ENCODE measurements around the gene TERB1. TPM values are rescaled to one million over a fixed set of nuclear protein-coding genes. Genes with fewer than 3 reads are reported as not detected.

TERB1 gene
- total RNA-seq, 1 donor from 2014 or later, result not detected

DNA sequence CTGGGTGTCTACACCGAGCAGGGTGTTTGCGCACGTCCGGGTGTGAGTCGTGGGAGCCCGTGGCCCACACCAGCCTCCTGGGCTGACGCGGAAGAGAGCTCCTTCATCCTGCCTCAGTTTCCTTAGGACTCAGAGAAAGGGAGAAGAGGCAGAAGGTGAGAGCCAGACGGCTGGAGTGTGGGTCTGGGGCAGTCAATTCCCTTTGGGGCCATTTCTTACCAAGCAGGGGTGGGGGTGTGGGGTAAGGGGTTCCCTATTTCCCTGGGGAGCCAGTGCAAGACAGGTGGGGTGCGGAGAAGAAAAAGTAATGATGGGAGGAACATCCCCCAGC lies 43.7 kb upstream of the TERB1 start:
- peak overlapping the region; percentile 65 for H2AFZ ChIP-seq (replicated peaks)

DNA sequence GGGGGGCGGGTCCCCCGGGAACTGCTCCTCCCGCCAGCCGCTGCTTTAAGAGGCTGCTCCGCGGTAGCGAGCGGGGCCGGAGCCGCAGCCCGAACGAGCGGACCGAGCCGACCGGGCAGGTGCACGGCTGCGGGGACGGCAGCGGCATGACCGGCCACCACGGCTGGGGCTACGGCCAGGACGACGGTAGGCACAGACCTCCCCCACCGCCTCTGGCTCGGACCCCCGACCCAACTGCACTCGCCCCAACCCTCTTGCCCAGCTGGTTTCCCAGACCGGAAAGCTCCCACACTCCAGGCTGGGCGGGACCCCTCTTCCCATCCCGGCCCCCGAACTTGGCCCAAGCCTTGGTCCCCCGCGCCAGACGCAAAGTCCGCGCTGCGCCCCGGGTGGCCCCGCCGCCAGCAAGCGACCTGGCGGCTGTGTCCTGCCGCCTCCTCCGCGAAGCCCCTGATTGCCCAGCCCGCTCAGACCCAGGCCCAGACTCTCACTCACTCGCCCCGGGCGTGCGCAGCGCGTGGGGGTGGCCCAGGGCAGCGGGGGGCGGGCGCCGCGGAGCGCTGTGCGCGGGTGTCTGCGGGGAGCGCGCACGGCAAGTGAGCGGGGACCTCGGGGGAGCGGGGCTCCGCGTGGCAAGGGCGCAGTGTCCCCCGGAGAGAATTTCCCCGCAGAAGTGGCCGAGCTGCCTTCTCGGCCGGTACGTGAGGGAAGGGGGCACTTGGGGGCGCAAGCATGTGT lies 43.1 kb upstream of the TERB1 start, which contains the start of gene CA7:
TSS of gene CA7 (plus strand) at position 73 of the 738 bp plus-strand sequence. CDS start at position 147, 74 bp downstream.
- Histone ChIP-seq H2AFZ (replicated peaks) (peak within 1 kb of the TSS; percentile 65), H3K27me3 (peaks cover 86% of the 10 kb centered on the region), H3F3A (ENCODE audit: low read depth) (no peaks in the 10 kb centered on the region), H3K4me2 (peak within 1 kb of the TSS; percentile 93), H3K4me3 (peak within 1 kb of the TSS; percentile 63), H3K79me2 (ENCODE audit: low read depth) (no peaks in the 10 kb centered on the region), H3K36me3 (no peaks in the 10 kb centered on the region), H4K20me1 (ENCODE audit: low read depth) (no peaks in the 10 kb centered on the region), H3K9me3 (ENCODE audit: low read depth) (no peaks in the 10 kb centered on the region), H3K9ac (no peak within 1 kb of the TSS), H3K27ac (no peak within 1 kb of the TSS), H3K4me1 (peaks cover 7% of the 10 kb centered on the region)
- H3K4me1 Mint-ChIP-seq, result peaks cover 5% of the 10 kb centered on the region
- H3K9me3 Mint-ChIP-seq, result no peaks in the 10 kb centered on the region
- peaks cover 56% of the 10 kb centered on the region for H3K27me3 Mint-ChIP-seq (ENCODE audit: insufficient read depth, low read depth)
- no peaks in the 10 kb centered on the region for H3K36me3 Mint-ChIP-seq
- TF ChIP-seq, protein P1, sequence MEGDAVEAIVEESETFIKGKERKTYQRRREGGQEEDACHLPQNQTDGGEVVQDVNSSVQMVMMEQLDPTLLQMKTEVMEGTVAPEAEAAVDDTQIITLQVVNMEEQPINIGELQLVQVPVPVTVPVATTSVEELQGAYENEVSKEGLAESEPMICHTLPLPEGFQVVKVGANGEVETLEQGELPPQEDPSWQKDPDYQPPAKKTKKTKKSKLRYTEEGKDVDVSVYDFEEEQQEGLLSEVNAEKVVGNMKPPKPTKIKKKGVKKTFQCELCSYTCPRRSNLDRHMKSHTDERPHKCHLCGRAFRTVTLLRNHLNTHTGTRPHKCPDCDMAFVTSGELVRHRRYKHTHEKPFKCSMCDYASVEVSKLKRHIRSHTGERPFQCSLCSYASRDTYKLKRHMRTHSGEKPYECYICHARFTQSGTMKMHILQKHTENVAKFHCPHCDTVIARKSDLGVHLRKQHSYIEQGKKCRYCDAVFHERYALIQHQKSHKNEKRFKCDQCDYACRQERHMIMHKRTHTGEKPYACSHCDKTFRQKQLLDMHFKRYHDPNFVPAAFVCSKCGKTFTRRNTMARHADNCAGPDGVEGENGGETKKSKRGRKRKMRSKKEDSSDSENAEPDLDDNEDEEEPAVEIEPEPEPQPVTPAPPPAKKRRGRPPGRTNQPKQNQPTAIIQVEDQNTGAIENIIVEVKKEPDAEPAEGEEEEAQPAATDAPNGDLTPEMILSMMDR (IDR thresholded peaks at IDR 0.05), result no peak
- TF ChIP-seq EZH2phosphoT487 (IDR thresholded peaks at IDR 0.05) (peak; percentile 93), EZH2 (IDR thresholded peaks at IDR 0.05) (peak; percentile 95)
- H3K27ac Mint-ChIP-seq, result no peak within 1 kb of the TSS
- H3K4me3 Mint-ChIP-seq, result peak within 1 kb of the TSS; percentile 86
- peak; percentile 34 for DNase-seq (ENCODE audit: low spot score)

More for the DNA sequence above, 43.7 kb upstream of the TERB1 start:
- Histone ChIP-seq H3K4me1 (peaks cover 7% of the 10 kb centered on the region), H3K9me3 (ENCODE audit: low read depth) (no peaks in the 10 kb centered on the region), H4K20me1 (ENCODE audit: low read depth) (no peaks in the 10 kb centered on the region), H3K79me2 (ENCODE audit: low read depth) (no peaks in the 10 kb centered on the region), H3K27me3 (peaks cover 81% of the 10 kb centered on the region), H3F3A (ENCODE audit: low read depth) (no peaks in the 10 kb centered on the region), H3K4me2 (peak overlapping the region; percentile 93), H3K36me3 (no peaks in the 10 kb centered on the region), H3K27ac (no peak overlapping the region), H3K4me3 (peak overlapping the region; percentile 63), H3K9ac (no peak overlapping the region)
- Mint-ChIP-seq H3K4me1 (peaks cover 5% of the 10 kb centered on the region), H3K27me3 (ENCODE audit: insufficient read depth, low read depth) (peaks cover 54% of the 10 kb centered on the region), H3K4me3 (peak overlapping the region; percentile 68), H3K36me3 (no peaks in the 10 kb centered on the region), H3K27ac (no peak overlapping the region), H3K9me3 (no peaks in the 10 kb centered on the region)
- no peak for DNase-seq (ENCODE audit: low spot score)
- TF ChIP-seq EZH2 (IDR thresholded peaks at IDR 0.05), result peak; percentile 21
- TF ChIP-seq, protein P1 (IDR thresholded peaks at IDR 0.05), result no peak

DNA sequence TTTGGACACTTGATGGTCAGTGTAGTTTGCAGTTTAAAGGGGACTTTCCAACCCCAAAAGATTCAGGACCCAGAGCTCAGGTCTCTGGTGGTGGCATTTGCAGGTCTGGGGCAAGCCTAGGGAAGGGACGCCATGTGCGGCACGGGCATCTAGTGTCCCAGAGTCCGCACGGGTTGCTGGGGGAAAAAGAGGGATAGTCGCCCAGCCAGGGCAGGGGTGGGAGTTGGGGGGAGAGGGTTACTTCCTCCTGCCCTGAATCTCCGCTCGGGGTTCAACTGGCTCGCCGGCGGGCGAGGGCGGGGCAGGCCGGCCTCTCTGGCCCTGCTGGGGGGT lies 42.6 kb upstream of the TERB1 start:
- H3K36me3 ChIP-seq, result no peaks in the 10 kb centered on the region
- peak overlapping the region; percentile 65 for H2AFZ ChIP-seq (replicated peaks)
- Mint-ChIP-seq H3K36me3 (no peaks in the 10 kb centered on the region), H3K4me3 (peak overlapping the region; percentile 86), H3K4me1 (peaks cover 5% of the 10 kb centered on the region), H3K27me3 (ENCODE audit: insufficient read depth, low read depth) (peaks cover 56% of the 10 kb centered on the region), H3K27ac (no peak overlapping the region), H3K9me3 (no peaks in the 10 kb centered on the region)
- H3K27me3 ChIP-seq, result peaks cover 92% of the 10 kb centered on the region
- H3K27ac ChIP-seq, result no peak overlapping the region
- peak overlapping the region; percentile 93 for H3K4me2 ChIP-seq
- no peak overlapping the region for H3K9ac ChIP-seq
- TF ChIP-seq EZH2phosphoT487 (IDR thresholded peaks at IDR 0.05) (no peak), EZH2 (IDR thresholded peaks at IDR 0.05) (no peak)
- TF ChIP-seq, protein P1 (IDR thresholded peaks at IDR 0.05), result no peak
- no peaks in the 10 kb centered on the region for H4K20me1 ChIP-seq (ENCODE audit: low read depth)
- H3K9me3 ChIP-seq (ENCODE audit: low read depth), result no peaks in the 10 kb centered on the region
- H3K4me3 ChIP-seq, result peak overlapping the region; percentile 63
- peak; percentile 61 for DNase-seq (ENCODE audit: low spot score)
- H3K79me2 ChIP-seq (ENCODE audit: low read depth), result no peaks in the 10 kb centered on the region
- H3F3A ChIP-seq (ENCODE audit: low read depth), result no peaks in the 10 kb centered on the region
- peaks cover 7% of the 10 kb centered on the region for H3K4me1 ChIP-seq
